ENCODE measurements around the gene PKP4. TPM values are rescaled to one million over a fixed set of nuclear protein-coding genes. Genes with fewer than 3 reads are reported as not detected.

PKP4 gene
- total and polyA plus RNA-seq, 7 donors: 14.4 to 41.3 (median 27.5) TPM

- H3K27ac ChIP-seq: no peak overlapping the region
- 80 to 84% methylated on average over 2 of the region's 2 CpGs for WGBS, 2 donors
- H3K27me3 ChIP-seq: no peaks in the 10 kb centered on the region
- H3K9me3 ChIP-seq: no peaks in the 10 kb centered on the region
- H3K36me3 ChIP-seq: peaks cover 0 to 6% (median 0%) of the 10 kb centered on the region in 4 donors
- no peak for DNase-seq
- intact Hi-C loops (cut with DNase I): no loop called here
- TF ChIP-seq POLR2AphosphoS5 (IDR thresholded peaks at IDR 0.05) (no peak), CTCF (IDR thresholded peaks at IDR 0.05) (no peak), POLR2A (IDR thresholded peaks at IDR 0.05) (no peak), EP300 (IDR thresholded peaks at IDR 0.05) (no peak)
- no peak overlapping the region for H3K4me3 ChIP-seq
- H3K4me1 ChIP-seq: no peaks in the 10 kb centered on the region
Observed at GRCh38 chr2:158546412-158547144, 89.8 kb downstream of the PKP4 start.

GRCh38 chr2:158553257-158553656 lies 96.5 kb downstream of the PKP4 start:
- no peaks in the 10 kb centered on the region for H3K4me1 ChIP-seq
- H3K4me3 ChIP-seq: no peak overlapping the region
- no peak overlapping the region for H3K27ac ChIP-seq
- no peaks in the 10 kb centered on the region for H3K27me3 ChIP-seq
- no peaks in the 10 kb centered on the region for H3K9me3 ChIP-seq
- 98% methylated on average over 3 of the region's 3 CpGs for WGBS, 2 donors
- H3K36me3 ChIP-seq: peaks cover 0 to 6% (median 0%) of the 10 kb centered on the region in 4 donors
- TF ChIP-seq POLR2AphosphoS5 (IDR thresholded peaks at IDR 0.05): no peak
- TF ChIP-seq EP300 (IDR thresholded peaks at IDR 0.05): no peak
- no peak for TF ChIP-seq CTCF (IDR thresholded peaks at IDR 0.05)
- TF ChIP-seq POLR2A (IDR thresholded peaks at IDR 0.05): no peak
- intact Hi-C loops (cut with DNase I): no loop called here
- no peak for DNase-seq

- Histone ChIP-seq H3K36me3 (no peaks in the 10 kb centered on the region), H3K27me3 (no peaks in the 10 kb centered on the region), H3K4me1 (no peaks in the 10 kb centered on the region), H3K4me3 (no peak overlapping the region), H3K9me3 (no peaks in the 10 kb centered on the region), H3K27ac (no peak overlapping the region)
- no peak for DNase-seq
- intact Hi-C loops (cut with DNase I): no loop called here
- no peak for TF ChIP-seq EP300 (IDR thresholded peaks at IDR 0.05)
- no peak for TF ChIP-seq POLR2A (IDR thresholded peaks at IDR 0.05)
- no peak for TF ChIP-seq CTCF (IDR thresholded peaks at IDR 0.05)
- 22 to 73% methylated on average over 1 of the region's 1 CpG for WGBS, 2 donors
Observed at GRCh38 chr2:158554996-158555395, 98.2 kb downstream of the PKP4 start.

GRCh38 chr2:158556124-158556523 lies 99.4 kb downstream of the PKP4 start:
- no peak overlapping the region for H3K4me3 ChIP-seq
- 92 to 94% methylated on average over 3 of the region's 3 CpGs for WGBS, 2 donors
- intact Hi-C loops (cut with DNase I): no loop called here
- no peak overlapping the region for H3K27ac ChIP-seq
- H3K36me3 ChIP-seq: no peaks in the 10 kb centered on the region
- H3K9me3 ChIP-seq: no peaks in the 10 kb centered on the region
- no peak for DNase-seq
- no peak for TF ChIP-seq EP300 (IDR thresholded peaks at IDR 0.05)
- TF ChIP-seq POLR2AphosphoS5 (IDR thresholded peaks at IDR 0.05): no peak
- H3K27me3 ChIP-seq: no peaks in the 10 kb centered on the region
- no peaks in the 10 kb centered on the region for H3K4me1 ChIP-seq

GRCh38 chr2:158557752-158558151 lies 101.0 kb downstream of the PKP4 start:
- WGBS, 2 donors: 99% methylated on average over 2 of the region's 2 CpGs

GRCh38 chr2:158559252-158559651 lies 102.5 kb downstream of the PKP4 start:
- TF ChIP-seq POLR2AphosphoS5 (IDR thresholded peaks at IDR 0.05): no peak
- TF ChIP-seq POLR2A (IDR thresholded peaks at IDR 0.05): no peak
- TF ChIP-seq EP300 (IDR thresholded peaks at IDR 0.05): no peak
- no peak for TF ChIP-seq CTCF (IDR thresholded peaks at IDR 0.05)
- no peak overlapping the region for H3K4me3 ChIP-seq
- no peak overlapping the region for H3K27ac ChIP-seq
- DNase-seq: no peak
- H3K27me3 ChIP-seq: no peaks in the 10 kb centered on the region
- H3K4me1 ChIP-seq: no peaks in the 10 kb centered on the region
- H3K9me3 ChIP-seq: no peaks in the 10 kb centered on the region
- no peaks in the 10 kb centered on the region for H3K36me3 ChIP-seq
- intact Hi-C loops (cut with DNase I): no loop called here
- WGBS, 2 donors: 97 to 99% methylated on average over 4 of the region's 4 CpGs

More at GRCh38 chr2:158557752-158558151, 101.0 kb downstream of the PKP4 start:
- TF ChIP-seq EP300 (IDR thresholded peaks at IDR 0.05): no peak
- Histone ChIP-seq H3K36me3 (no peaks in the 10 kb centered on the region), H3K27me3 (no peaks in the 10 kb centered on the region), H3K27ac (no peak overlapping the region), H3K4me1 (no peaks in the 10 kb centered on the region), H3K9me3 (no peaks in the 10 kb centered on the region), H3K4me3 (no peak overlapping the region)
- intact Hi-C loops (cut with DNase I): no loop called here
- DNase-seq: no peak
